Measurements from ENCODE around the gene CTBP2.

CTBP2 gene

GRCh38 chr10:125159932-125160855 is at the start of gene CTBP2:
CTBP2 (minus strand) TSS chr10:125160563.
- no peak for FAIRE-seq

GRCh38 chr10:125209591-125210355 is 49.4 kb upstream of the CTBP2 start:
- FAIRE-seq, result no peak

GRCh38 chr10:125208854-125209565 is 48.6 kb upstream of the CTBP2 start:
- no peak for FAIRE-seq

GRCh38 chr10:125206623-125207022 is 46.3 kb upstream of the CTBP2 start:
- FAIRE-seq, result no peak

GRCh38 chr10:125205431-125205830 is 45.1 kb upstream of the CTBP2 start:
- FAIRE-seq, result no peak

GRCh38 chr10:125204400-125204799 is 44.0 kb upstream of the CTBP2 start:
- FAIRE-seq, result no peak

- no peak for FAIRE-seq
These were observed 42.9 kb upstream of the CTBP2 start for GRCh38 chr10:125203186-125203800.

- FAIRE-seq, result no peak
These were observed 41.6 kb upstream of the CTBP2 start for GRCh38 chr10:125201791-125202622.

- no peak for FAIRE-seq
These were observed 40.8 kb upstream of the CTBP2 start for GRCh38 chr10:125201108-125201524.

GRCh38 chr10:125200396-125200795 is 40.0 kb upstream of the CTBP2 start:
- FAIRE-seq, result no peak

GRCh38 chr10:125199270-125199669 is 38.9 kb upstream of the CTBP2 start:
- no peak for FAIRE-seq

GRCh38 chr10:125194814-125195213 is 34.5 kb upstream of the CTBP2 start:
- no peak for FAIRE-seq

GRCh38 chr10:125193306-125193877 is 33.0 kb upstream of the CTBP2 start:
- no peak for FAIRE-seq

GRCh38 chr10:125192620-125193019 is 32.3 kb upstream of the CTBP2 start:
- FAIRE-seq, result no peak

- FAIRE-seq, result no peak
These were observed 31.6 kb upstream of the CTBP2 start for GRCh38 chr10:125192005-125192404.

- FAIRE-seq, result no peak
These were observed 30.6 kb upstream of the CTBP2 start for GRCh38 chr10:125190946-125191345.

- no peak for FAIRE-seq
These were observed 30.1 kb upstream of the CTBP2 start for GRCh38 chr10:125190414-125190813.

GRCh38 chr10:125189162-125189561 is 28.8 kb upstream of the CTBP2 start:
- no peak for FAIRE-seq

- no peak for FAIRE-seq
These were observed 27.2 kb upstream of the CTBP2 start for GRCh38 chr10:125187238-125188194.

All from islet of Langerhans (tissue), 1 donor.